Fibroblast of the aortic adventitia (primary cell): Measurements from ENCODE around the gene TMPRSS2. TPM values are rescaled to one million over a fixed set of nuclear protein-coding genes. Genes with fewer than 3 reads are reported as not detected.

Experiments used
- DNase-seq: peaks from one replicate; pipeline ENCODE4 v3.0.0-alpha.2; 2010; ENCODE audit warnings: low read depth
- H3K4me3 ChIP-seq: 2 replicates; pipeline ENCODE4 v1.5.1; 2011; ENCODE audit warnings: low read depth, mild to moderate bottlenecking, control low read depth, low read length, moderate library complexity
- total RNA-seq: library from RNA; depleted of rRNA; stranded (reverse); fragments of >200 nt; gene quantifications from 2 replicates; pipeline ENCODE4 v1.2.3, GENCODE V29; 2012; ENCODE audit warnings: low replicate concordance
- TF ChIP-seq, protein P1 (sequence below): IDR thresholded peaks from 2 replicates; pipeline ENCODE4 v1.5.1; 2011; ENCODE audit warnings: mild to moderate bottlenecking, low read length, control low read depth, inconsistent platforms; ENCODE audit not compliant: insufficient read depth

Gene TMPRSS2
- total RNA-seq, 1 donor: not detected

DNA sequence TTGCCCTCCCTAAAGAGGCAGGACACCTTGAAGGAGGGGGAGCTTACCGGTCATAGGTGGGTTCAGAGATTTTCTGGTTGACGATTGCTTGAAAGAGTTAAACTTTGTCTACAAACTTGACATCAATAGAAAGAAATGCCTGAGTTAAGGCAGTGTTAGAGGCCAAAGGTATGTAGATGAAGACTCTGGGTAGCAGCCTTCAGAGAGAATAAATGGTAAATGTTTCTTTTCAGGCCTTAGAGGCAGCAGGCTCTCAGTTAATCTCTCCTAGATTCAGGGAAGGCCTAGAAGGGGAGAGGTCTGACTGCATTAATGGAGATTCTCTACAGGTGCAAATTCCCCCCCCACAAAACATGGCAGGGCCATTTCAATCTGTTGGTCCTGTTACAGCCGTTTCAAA, 54.2 kb downstream of the TMPRSS2 start:
- no peak for DNase-seq
- H3K4me3 ChIP-seq: no peak overlapping the region
- TF ChIP-seq, protein P1, sequence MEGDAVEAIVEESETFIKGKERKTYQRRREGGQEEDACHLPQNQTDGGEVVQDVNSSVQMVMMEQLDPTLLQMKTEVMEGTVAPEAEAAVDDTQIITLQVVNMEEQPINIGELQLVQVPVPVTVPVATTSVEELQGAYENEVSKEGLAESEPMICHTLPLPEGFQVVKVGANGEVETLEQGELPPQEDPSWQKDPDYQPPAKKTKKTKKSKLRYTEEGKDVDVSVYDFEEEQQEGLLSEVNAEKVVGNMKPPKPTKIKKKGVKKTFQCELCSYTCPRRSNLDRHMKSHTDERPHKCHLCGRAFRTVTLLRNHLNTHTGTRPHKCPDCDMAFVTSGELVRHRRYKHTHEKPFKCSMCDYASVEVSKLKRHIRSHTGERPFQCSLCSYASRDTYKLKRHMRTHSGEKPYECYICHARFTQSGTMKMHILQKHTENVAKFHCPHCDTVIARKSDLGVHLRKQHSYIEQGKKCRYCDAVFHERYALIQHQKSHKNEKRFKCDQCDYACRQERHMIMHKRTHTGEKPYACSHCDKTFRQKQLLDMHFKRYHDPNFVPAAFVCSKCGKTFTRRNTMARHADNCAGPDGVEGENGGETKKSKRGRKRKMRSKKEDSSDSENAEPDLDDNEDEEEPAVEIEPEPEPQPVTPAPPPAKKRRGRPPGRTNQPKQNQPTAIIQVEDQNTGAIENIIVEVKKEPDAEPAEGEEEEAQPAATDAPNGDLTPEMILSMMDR: no peak

DNA sequence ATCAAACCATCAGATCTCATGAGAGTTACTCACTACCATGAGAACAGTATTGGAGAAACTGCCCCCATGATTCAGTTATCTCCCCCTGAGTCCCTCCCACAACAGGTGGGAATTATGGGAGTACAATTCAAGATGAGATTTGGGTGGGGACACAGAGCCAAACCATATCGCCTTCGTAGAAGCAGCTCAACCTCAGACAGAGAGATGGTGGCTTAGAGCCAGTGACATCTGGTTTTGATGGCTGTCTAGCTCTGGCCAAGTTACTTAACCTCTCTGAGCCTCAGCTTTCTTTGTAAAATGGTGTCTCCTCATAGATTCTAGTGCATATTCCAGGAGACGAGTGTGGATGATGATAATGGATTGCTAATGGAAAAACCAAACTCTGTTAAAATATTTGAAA, 54.8 kb downstream of the TMPRSS2 start:
- no peak overlapping the region for H3K4me3 ChIP-seq
- TF ChIP-seq, protein P1: no peak
- DNase-seq: no peak

DNA sequence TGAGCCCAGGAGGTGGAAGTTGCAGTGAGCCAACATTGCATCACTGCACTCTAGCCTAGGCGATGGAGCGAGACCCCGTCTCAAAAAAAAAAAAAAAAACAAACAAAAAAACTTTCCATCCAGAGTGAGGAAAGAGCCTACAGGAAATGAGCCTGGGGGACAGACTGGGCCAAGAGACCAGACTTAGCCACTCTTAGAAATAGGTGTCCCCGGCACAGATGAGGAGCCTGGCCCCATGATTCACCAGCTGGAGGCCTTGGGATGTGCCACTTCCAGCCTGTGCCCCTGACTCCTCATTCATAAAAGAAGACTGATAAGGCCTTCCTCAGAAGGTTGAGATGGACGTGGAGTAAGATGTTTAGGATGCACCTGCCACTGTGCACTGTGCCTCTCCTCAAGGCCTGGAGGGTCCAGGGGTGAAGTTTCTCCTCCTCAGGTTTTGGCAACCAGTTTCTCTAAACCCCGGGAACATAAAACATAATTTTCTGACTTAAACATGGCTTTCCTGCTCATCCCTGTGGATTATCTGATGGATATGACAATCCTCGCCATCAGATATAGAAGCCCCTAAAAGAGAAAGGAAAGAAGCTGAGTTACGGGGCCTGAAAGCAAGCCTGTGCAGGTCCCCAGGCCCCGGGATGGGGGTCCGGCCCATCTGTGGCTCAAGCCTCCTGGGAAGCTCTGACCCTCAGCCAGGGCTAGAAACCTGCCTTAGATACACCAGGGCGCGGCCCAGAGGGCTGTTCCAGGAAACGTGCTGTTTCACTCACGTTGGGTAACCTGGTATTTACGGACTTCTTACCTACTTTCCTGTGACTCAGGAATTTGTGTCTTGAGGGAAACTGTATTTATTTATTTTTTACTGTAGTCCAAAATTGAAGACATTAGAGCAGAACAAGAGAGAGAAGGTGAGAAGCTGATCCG, 55.9 kb downstream of the TMPRSS2 start:
- no peak for DNase-seq
- no peak overlapping the region for H3K4me3 ChIP-seq
- TF ChIP-seq, protein P1: no peak

DNA sequence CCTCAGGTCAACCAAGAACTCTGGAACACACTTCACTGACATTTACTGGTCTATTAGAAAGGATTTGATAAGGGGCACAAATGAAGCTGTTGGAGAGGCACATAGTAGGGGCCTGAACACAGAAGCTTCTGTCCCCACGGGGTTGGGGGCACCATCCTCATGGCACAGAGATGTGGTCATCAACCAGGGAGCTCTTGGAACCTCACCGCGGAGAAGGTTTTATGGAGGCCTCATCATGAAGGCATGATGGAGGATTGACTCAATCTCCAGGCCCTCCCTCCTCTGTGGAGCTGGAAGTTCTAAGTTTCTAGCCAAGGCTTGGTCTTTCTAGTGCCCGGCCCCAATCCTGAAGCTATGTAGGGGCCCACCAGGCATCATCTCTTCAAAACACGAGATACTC, 58.3 kb downstream of the TMPRSS2 start:
- no peak overlapping the region for H3K4me3 ChIP-seq
- TF ChIP-seq, protein P1: no peak
- no peak for DNase-seq

DNA sequence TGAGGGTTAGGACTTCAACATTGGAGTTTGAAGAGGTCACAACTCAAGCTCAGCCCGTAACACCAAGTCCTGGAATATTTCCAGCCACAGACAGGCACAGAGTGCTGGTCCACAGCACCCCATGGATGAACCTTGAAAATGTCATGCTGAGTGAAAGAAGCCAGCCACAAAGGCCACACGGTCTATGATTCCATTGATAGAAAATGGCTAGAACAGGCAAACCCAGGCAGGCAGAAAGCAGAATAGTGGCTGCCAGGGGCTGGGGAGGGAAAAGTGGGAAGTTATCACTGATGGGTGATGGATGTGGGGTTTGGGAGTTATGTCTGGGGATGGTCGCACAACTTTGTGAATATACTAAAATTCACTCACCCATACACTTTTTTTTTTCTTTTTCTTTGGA, 60.6 kb downstream of the TMPRSS2 start:
- TF ChIP-seq, protein P1: no peak
- no peak overlapping the region for H3K4me3 ChIP-seq
- no peak for DNase-seq

DNA sequence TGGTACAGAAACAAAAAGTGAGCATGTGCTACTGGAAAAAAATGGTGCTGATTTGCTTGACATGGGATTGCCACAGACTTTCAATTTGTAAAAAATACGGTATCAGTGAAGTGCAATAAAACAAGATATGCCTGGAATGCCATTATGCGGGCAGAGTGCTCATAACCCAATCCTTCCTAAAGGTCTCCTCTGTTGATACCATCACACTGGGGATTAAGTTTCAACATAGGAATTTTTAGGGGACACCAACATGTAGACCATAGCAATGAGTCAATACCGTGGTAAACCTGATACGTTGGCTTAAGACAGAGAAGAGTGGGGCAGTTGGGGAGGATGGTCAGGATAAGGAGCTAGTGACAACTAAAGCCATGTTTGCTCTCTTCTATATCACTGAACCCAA, 61.4 kb downstream of the TMPRSS2 start:
- no peak for DNase-seq
- no peak overlapping the region for H3K4me3 ChIP-seq
- TF ChIP-seq, protein P1: no peak

DNA sequence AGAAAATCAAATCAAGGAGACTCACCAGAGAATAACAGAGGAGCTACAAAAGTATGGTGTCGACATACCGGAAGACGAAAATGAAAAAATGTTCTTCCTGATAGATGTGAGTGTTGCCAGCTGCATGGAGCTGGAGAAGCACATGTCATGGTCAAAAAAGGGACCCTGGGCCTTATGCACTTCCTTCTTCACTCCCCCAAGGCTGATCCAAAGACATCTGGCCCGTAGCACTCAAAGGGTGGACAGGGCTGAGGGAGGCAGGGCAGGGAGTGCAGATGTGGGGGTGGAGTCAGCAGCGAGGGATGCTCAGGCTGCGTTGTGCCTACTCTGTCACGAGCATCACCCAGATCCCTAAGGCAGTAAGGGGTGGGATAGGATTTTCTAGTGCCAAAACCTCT, 62.5 kb downstream of the TMPRSS2 start:
- DNase-seq: no peak
- TF ChIP-seq, protein P1: no peak
- H3K4me3 ChIP-seq: no peak overlapping the region
